H9 (cell line): ENCODE data around the gene SPIN1. TPM values are rescaled to one million over a fixed set of nuclear protein-coding genes. Genes with fewer than 3 reads are reported as not detected.

Experiments
- DNase-seq: peaks from one replicate; pipeline ENCODE4 v3.0.0-alpha.2; 2017
- H2AFZ ChIP-seq: one replicate; pipeline ENCODE4 v1.6.1; 2013; ENCODE audit warnings: mild to moderate bottlenecking, low read length, control low read depth, moderate library complexity
- H2AK5ac ChIP-seq: 2 replicates; pipeline ENCODE4 v1.6.1; 2013; ENCODE audit warnings: low read length, control low read depth, mixed read lengths; ENCODE audit not compliant: insufficient read length
- H2BK120ac ChIP-seq: one replicate; pipeline ENCODE4 v1.6.1; 2013; ENCODE audit warnings: low read depth, mild to moderate bottlenecking, low read length, control low read depth, inconsistent platforms; ENCODE audit not compliant: poor library complexity, severe bottlenecking
- H2BK12ac ChIP-seq: 2 replicates; pipeline ENCODE4 v1.6.1; 2013; ENCODE audit warnings: low read length, control low read depth, mixed read lengths, low read depth; ENCODE audit not compliant: insufficient read length
- H2BK15ac ChIP-seq: 2 replicates; pipeline ENCODE4 v1.6.1; 2013; ENCODE audit warnings: low read depth, low read length, control low read depth
- H2BK20ac ChIP-seq: one replicate; pipeline ENCODE4 v1.6.1; 2013; ENCODE audit warnings: low read depth, mild to moderate bottlenecking, low read length, control low read depth, inconsistent platforms; ENCODE audit not compliant: poor library complexity, severe bottlenecking
- H2BK5ac ChIP-seq: 2 replicates; pipeline ENCODE4 v1.6.1; 2013; ENCODE audit warnings: low read length, control low read depth, mixed read lengths; ENCODE audit not compliant: insufficient read length
- H3K14ac ChIP-seq: 2 replicates; pipeline ENCODE4 v1.6.1; 2013; ENCODE audit warnings: low read length, control low read depth; ENCODE audit not compliant: insufficient read depth
- H3K18ac ChIP-seq: 2 replicates; pipeline ENCODE4 v1.6.1; 2013; ENCODE audit warnings: low read depth, mild to moderate bottlenecking, mixed read lengths, low read length, control low read depth; ENCODE audit not compliant: insufficient read length
- H3K23ac ChIP-seq: 2 replicates; pipeline ENCODE4 v1.6.1; 2013; ENCODE audit warnings: low read length, control low read depth, mixed read lengths, low read depth; ENCODE audit not compliant: insufficient read length
- H3K23me2 ChIP-seq: 2 replicates; pipeline ENCODE4 v1.6.1; 2013; ENCODE audit warnings: low read depth, mild to moderate bottlenecking, mixed read lengths, low read length, control low read depth; ENCODE audit not compliant: insufficient read length, poor library complexity, severe bottlenecking
- H3K27ac ChIP-seq: 2 replicates; pipeline ENCODE4 v1.5.1; 2013; ENCODE audit warnings: low read length, control low read depth, mixed read lengths, low read depth; ENCODE audit not compliant: insufficient read length
- H3K27me3 ChIP-seq: 2 replicates; pipeline ENCODE4 v1.6.1; 2013; ENCODE audit warnings: low read length, control low read depth, inconsistent platforms; ENCODE audit not compliant: insufficient read depth
- H3K4ac ChIP-seq: 2 replicates; pipeline ENCODE4 v1.6.1; 2013; ENCODE audit warnings: low read depth, mild to moderate bottlenecking, control low read depth, inconsistent platforms, low read length, moderate library complexity
- H3K4me1 ChIP-seq: 2 replicates; pipeline ENCODE4 v1.6.1; 2013; ENCODE audit warnings: low read length, control low read depth, inconsistent platforms; ENCODE audit not compliant: insufficient read depth
- H3K4me2 ChIP-seq: 2 replicates; pipeline ENCODE4 v1.6.1; 2013; ENCODE audit warnings: low read length, control low read depth, mixed read lengths; ENCODE audit not compliant: insufficient read length, insufficient read depth
- H3K56ac ChIP-seq: 2 replicates; pipeline ENCODE4 v1.6.1; 2013; ENCODE audit warnings: low read depth, mild to moderate bottlenecking, mixed read lengths, low read length, control low read depth; ENCODE audit not compliant: insufficient read length
- H3K79me1 ChIP-seq: 2 replicates; pipeline ENCODE4 v1.6.1; 2013; ENCODE audit warnings: low read depth, mild to moderate bottlenecking, moderate library complexity, low read length, control low read depth, inconsistent platforms; ENCODE audit not compliant: insufficient read depth, poor library complexity, severe bottlenecking
- H3K79me2 ChIP-seq: 2 replicates; pipeline ENCODE4 v1.6.1; 2013; ENCODE audit warnings: low read length, control low read depth, inconsistent platforms; ENCODE audit not compliant: insufficient read depth
- H3K9ac ChIP-seq: 2 replicates; pipeline ENCODE4 v1.6.1; 2013; ENCODE audit warnings: low read length, control low read depth, mixed read lengths; ENCODE audit not compliant: insufficient read length; ENCODE audit errors: extremely low read depth
- H3K9me3 ChIP-seq: one replicate; pipeline ENCODE4 v1.6.1; 2013; ENCODE audit warnings: low read depth, low read length, inconsistent platforms; ENCODE audit not compliant: control insufficient read depth
- H3T11ph ChIP-seq: one replicate; pipeline ENCODE4 v1.6.1; 2013; ENCODE audit warnings: mild to moderate bottlenecking, low read length, control low read depth, inconsistent platforms
- H4K20me1 ChIP-seq: one replicate; pipeline ENCODE4 v1.6.1; 2013; ENCODE audit not compliant: control insufficient read depth, insufficient read length, insufficient read depth
- H4K5ac ChIP-seq: 2 replicates; pipeline ENCODE4 v1.6.1; 2013; ENCODE audit warnings: low read depth, mild to moderate bottlenecking, mixed read lengths, low read length, control low read depth; ENCODE audit not compliant: insufficient read length
- H4K8ac ChIP-seq: replicated peaks from 2 replicates; pipeline ENCODE4 v1.6.1; 2013; ENCODE audit warnings: low read length, control low read depth, mixed read lengths, low read depth; ENCODE audit not compliant: insufficient read length
- H4K91ac ChIP-seq: 2 replicates; pipeline ENCODE4 v1.6.1; 2013; ENCODE audit warnings: low read depth, mild to moderate bottlenecking, moderate library complexity, mixed read lengths, low read length, control low read depth; ENCODE audit not compliant: insufficient read length
- H3K27ac Mint-ChIP-seq, 3 experiments: 2 replicates in 2 of 3; 3 replicates in 1 of 3; pipeline ENCODE4 v1.8.0; 2020 to 2021; ENCODE audit warnings: mixed read lengths in 3 of 3, mild to moderate bottlenecking in 1 of 3, moderate library complexity in 1 of 3
- H3K27me3 Mint-ChIP-seq: 2 replicates; pipeline ENCODE4 v1.8.0; 2021; ENCODE audit warnings: low read depth, mild to moderate bottlenecking, moderate library complexity, mixed read lengths
- H3K36me3 Mint-ChIP-seq, 3 experiments: 2 replicates in 2 of 3; 3 replicates in 1 of 3; pipeline ENCODE4 v1.8.0; 2020 to 2021; ENCODE audit warnings: low read depth in 3 of 3, mixed read lengths in 3 of 3; ENCODE audit not compliant: insufficient read depth in 1 of 3
- H3K4me1 Mint-ChIP-seq, 2 experiments: 2 replicates each; pipeline ENCODE4 v1.8.0; 2020; ENCODE audit warnings: mixed read lengths in 2 of 2
- H3K4me3 Mint-ChIP-seq, 2 experiments: 2 replicates in 1 of 2; 3 replicates in 1 of 2; pipeline ENCODE4 v1.8.0; 2020 to 2021; ENCODE audit warnings: mild to moderate bottlenecking in 2 of 2, mixed read lengths in 2 of 2, moderate library complexity in 1 of 2
- H3K9me3 Mint-ChIP-seq, 2 experiments: 2 replicates in 1 of 2; 3 replicates in 1 of 2; pipeline ENCODE4 v1.8.0; 2020; ENCODE audit warnings: mild to moderate bottlenecking in 2 of 2, mixed read lengths in 2 of 2, moderate library complexity in 1 of 2
- CTCF ChIP-seq: fragments of 200-600 bp; sonication (generic); conservative IDR thresholded peaks from 3 replicates; pipeline ENCODE4 v1.8.0; 2021; ENCODE audit warnings: antibody characterized with exemption, mild to moderate bottlenecking
- WGBS: extraction: QIAGEN DNeasy Blood & Tissue Kit; methylation state at CpG from one replicate; pipeline ENCODE4 v1.1.7; 2013; ENCODE audit warnings: missing lambda C conversion rate, low lambda C conversion rate, mixed read lengths; ENCODE audit not compliant: insufficient read length; ENCODE audit errors: extremely low coverage; 5-methylcytosine and 5-hydroxymethylcytosine counted together
- total RNA-seq: library from RNA; stranded (reverse); gene quantifications from 2 replicates; pipeline ENCODE4 v1.2.1, GENCODE V29; 2021

The SPIN1 gene
- total RNA-seq, 1 experiment from 2014 or later = 136 TPM

GRCh38 chr9:88446728-88447127 is 58.5 kb downstream of the SPIN1 start:
- Histone ChIP-seq H3K14ac (no peak overlapping the region), H2BK15ac (no peak overlapping the region), H3K9ac (no peak overlapping the region), H3K27me3 (no peaks in the 10 kb centered on the region), H4K5ac (no peak overlapping the region), H2BK20ac (no peak overlapping the region), H2AK5ac (no peak overlapping the region), H3K18ac (no peak overlapping the region), H3K23me2 (no peaks in the 10 kb centered on the region), H3K27ac (no peak overlapping the region), H3K4ac (no peak overlapping the region), H4K91ac (no peak overlapping the region), H3K4me1 (peaks cover 6% of the 10 kb centered on the region), H2BK120ac (no peak overlapping the region), H4K20me1 (no peaks in the 10 kb centered on the region), H3K23ac (no peak overlapping the region), H3K79me1 (peaks cover 8% of the 10 kb centered on the region), H3K4me2 (no peak overlapping the region), H3K56ac (no peak overlapping the region), H3K9me3 (no peaks in the 10 kb centered on the region), H2BK5ac (no peak overlapping the region), H2BK12ac (no peak overlapping the region), H4K8ac (no peak overlapping the region), H2AFZ (no peak overlapping the region), H3K79me2 (peaks cover 30% of the 10 kb centered on the region), H3T11ph (no peak overlapping the region)
- H3K4me3 Mint-ChIP-seq = no peak overlapping the region
- peak overlapping the region in 2 of 3 experiments; percentile 3 to 6; a peak in 3 of 7 replicates for H3K27ac Mint-ChIP-seq
- no CpG with 5 or more reads among the region's 2 CpGs for WGBS
- H3K27me3 Mint-ChIP-seq = no peaks in the 10 kb centered on the region
- no peak for DNase-seq
- H3K9me3 Mint-ChIP-seq = peaks cover 0 to 4% of the 10 kb centered on the region in 2 experiments; a peak in 2 of 5 replicates
- H3K4me1 Mint-ChIP-seq = peaks cover 20 to 26% of the 10 kb centered on the region in 2 experiments
- peaks cover 19 to 62% (median 56%) of the 10 kb centered on the region in 3 experiments; a peak in 6 of 7 replicates for H3K36me3 Mint-ChIP-seq
- TF ChIP-seq CTCF = no peak
